ENCODE measurements around the gene LEPR. TPM values are rescaled to one million over a fixed set of nuclear protein-coding genes. Genes with fewer than 3 reads are reported as not detected.
A peak's percentile ranks its signal among the peaks of the same experiment; 100 is the strongest.
"Not testable (repeated sequence)": the region's sequence is repeated elsewhere in the genome, so short reads cannot be mapped to it uniquely, and the experiment has no call there.

The LEPR gene
- polyA plus RNA-seq, 5 donors = 21.6 to 45.2 (median 44.0) TPM

DNA sequence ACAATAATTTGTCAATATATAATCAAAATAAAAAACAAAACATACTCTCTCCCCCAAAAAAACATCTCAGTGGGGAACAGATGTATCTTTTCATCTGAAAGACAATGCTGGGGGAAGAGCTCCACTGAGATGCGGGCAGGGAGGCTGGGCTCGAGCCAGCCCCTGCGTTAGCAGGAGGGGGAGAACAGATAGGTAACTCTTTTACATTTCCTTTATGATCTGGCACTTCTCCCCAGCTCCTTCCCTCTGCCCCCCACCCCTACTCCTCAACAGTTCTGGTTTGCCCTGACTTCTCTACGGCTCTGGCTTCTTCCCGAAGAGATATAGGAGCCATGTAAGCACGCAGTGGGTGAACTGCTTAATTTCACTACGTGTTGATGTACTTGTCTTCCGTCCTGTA is 12.4 kb downstream of the LEPR start:
- no peak for DNase-seq

GRCh38 chr1:65434255-65434654 is 13.8 kb downstream of the LEPR start:
- no peak for DNase-seq

DNA sequence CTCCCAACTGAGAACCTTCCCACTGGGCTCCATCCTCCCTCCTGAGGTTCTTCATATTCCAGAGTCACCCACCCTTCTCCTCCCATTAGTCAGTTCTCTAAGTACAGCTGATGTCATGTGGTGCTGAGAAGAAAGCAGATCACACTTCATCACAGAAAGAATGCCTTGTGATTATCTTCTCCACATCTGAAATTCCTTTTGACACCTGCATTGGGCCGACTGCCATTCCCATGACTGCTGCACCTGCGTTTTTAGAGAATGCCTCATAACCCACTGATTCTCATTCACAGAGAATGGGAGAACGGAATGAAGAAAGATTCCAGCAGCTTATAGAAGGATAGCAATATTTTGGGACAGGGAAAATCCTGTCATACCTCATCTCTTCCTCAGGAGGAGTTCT is 14.3 kb downstream of the LEPR start:
- no peak for DNase-seq

DNA sequence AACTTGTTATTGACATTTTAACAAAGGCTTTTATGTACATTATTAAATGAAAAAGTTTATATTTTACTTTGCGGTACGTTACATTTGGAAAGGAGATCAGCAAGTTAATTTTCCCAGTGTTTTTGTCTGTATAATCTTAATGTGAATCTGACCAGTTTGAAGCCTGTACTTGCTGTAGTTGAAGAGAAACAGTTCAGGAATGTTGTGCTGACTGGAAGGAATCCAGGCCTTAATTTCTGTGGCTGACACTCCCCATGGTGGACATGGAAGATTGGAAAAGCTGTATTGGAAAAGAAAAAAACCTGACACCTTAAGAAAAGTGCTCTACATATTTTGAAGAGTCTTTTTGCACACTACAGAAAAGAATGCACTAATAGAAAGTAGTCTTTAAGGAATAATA is 15.5 kb downstream of the LEPR start:
- DNase-seq = peak in 1 of 2 donors; percentile 16

DNA sequence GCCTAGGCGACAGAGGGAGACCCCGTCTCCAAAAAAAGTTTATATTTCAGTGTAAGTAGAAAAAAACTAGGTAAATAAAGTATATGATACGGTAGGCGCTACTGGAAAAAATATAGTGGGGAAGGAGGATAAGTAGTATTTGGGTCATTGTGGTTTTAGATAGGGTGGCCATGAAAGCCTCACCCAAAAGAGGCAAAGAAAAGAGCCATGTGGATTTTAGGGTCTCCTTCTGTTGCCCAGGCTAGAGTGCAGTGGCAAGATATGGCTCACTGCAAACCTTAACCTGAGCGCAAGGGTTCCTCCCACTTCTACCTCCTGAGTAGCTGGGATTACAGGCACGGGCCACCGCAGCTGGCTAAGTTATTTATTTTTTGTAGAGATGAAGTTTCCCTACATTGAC is 17.1 kb downstream of the LEPR start:
- no peak for DNase-seq

DNA sequence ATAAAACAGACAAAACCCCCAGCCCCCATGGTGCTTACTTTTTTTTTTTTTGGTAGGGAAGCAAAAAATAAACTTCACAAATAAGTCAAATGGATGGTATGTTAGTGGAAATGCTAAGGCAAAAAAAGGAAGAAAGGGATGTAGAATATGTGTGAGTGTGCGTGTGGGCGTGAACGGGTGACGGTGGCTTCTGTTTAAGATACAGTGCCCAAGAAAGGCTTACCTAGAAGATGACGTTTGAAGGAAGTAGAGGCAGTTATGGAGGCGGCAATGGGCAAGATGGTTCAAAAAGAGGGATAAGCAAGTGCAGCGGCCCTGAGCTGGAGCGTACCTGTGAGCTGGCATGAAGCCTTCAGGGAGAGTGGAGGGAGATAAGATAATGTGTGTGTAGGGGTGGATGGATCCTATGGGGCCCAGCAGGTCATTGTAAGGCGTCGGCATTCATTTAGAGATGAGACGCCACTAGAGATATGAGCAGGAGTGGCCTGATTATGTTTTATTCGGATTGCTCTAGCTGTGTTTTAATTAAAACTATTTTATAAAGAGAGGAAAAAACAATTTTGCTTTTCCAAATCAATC is 19.9 kb downstream of the LEPR start:
- DNase-seq = no peak

GRCh38 chr1:65440915-65441314 is 20.4 kb downstream of the LEPR start:
- no peak for DNase-seq

- DNase-seq = no peak
Measured at GRCh38 chr1:65441464-65441863, 21.0 kb downstream of the LEPR start.

- DNase-seq = no peak
Measured at GRCh38 chr1:65442442-65442841, 22.0 kb downstream of the LEPR start.

GRCh38 chr1:65443647-65444046 is 23.2 kb downstream of the LEPR start:
- DNase-seq = no peak

DNA sequence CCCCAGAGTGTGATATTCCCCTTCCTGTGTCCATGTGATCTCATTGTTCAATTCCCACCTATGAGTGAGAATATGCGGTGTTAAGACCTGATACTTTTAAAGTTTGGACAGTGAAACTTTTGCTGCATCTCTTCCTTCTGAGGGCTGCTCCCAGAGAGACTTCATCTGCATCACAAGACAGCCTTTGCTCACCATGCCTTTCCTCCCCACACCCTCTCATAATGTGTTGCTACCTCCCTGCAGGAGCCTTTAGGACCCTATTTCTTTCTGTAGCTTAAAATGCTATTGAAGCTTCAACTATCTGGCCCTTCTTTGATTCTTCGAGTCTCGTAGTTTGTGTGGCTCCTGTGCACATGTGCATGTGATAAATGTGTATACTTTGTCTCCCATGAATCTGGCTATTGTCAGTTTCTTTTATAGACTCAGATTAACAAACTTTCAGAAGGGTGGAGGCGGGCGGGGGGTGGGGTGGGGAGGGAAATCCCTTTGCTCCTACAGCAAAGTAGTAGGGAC is 23.7 kb downstream of the LEPR start:
- DNase-seq = no peak

DNA sequence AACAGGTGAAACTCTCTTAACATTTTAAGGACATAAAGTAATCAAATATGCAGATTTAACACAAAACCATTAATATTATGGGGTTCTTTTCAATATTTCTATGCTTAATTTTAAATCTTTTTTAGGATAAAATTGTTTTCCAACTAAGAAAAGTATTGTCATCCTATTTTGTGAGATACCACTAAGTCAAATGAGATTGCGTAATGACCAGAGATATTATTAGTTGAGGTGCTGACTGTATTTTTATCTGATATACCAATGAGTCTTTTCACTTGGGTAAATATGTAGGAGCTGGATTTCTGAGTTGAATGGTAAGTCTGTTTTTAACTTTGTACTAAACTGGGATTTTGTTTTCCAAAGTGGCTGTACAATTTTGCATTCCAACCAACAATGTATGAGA is 25.4 kb downstream of the LEPR start:
- DNase-seq = no peak

GRCh38 chr1:65449214-65449823 is 28.9 kb downstream of the LEPR start:
- no peak for DNase-seq

GRCh38 chr1:65455678-65456077 is 35.2 kb downstream of the LEPR start:
- DNase-seq = not testable (repeated sequence)

GRCh38 chr1:65456481-65456880 is 36.0 kb downstream of the LEPR start:
- DNase-seq = no peak

GRCh38 chr1:65457868-65458267 is 37.4 kb downstream of the LEPR start:
- no peak for DNase-seq

GRCh38 chr1:65458730-65459396 is 38.4 kb downstream of the LEPR start:
- DNase-seq = no peak

DNA sequence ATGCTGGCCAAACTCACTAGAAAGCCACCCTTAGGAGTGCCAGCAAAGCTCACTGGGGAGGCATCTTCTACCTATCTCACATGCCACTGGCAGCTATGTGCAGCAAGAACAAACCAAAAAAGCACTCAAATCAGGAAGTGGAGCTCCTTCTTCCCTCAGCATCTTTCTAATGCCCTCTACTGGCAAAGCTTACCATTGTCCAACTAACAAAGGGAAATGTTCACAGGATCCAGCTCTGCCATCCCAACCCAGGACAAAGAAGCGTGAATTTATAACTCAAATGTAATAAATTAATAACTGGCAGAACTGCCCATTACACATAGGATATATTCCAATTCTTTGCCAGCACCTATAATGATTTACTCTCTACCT is 38.9 kb downstream of the LEPR start:
- no peak for DNase-seq

- not testable (repeated sequence) for DNase-seq
Measured at GRCh38 chr1:65465837-65466236, 45.4 kb downstream of the LEPR start.

GRCh38 chr1:65467536-65467935 is 47.1 kb downstream of the LEPR start:
- no peak for DNase-seq

- no peak for DNase-seq
Measured at GRCh38 chr1:65469126-65469888, 48.8 kb downstream of the LEPR start.

DNA sequence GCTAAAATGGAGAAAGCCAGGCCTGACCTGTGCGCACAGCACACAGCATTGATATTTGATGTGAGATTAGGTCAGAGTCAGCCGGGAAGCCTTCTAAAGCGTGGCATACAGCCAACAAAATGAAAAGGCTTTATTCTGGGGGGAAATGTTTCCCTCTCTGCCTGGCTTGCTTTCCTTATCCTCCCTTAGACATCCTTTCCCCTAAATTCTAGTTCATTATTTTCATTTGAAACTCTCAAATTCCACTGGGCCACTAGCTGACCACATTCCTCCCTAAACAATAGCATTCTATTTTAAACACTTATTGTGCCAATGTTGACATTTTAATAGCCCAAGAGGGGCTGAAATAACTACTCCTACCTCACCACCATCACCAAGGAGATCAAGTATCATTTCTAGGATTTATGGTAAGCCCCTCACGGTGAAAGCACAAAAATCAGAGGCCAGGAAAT is 49.4 kb downstream of the LEPR start:
- peak in 1 of 2 donors; percentile 14 for DNase-seq

Measured in right lung (tissue), 5 donors.